ENCODE measurements around the gene OR2Y1. TPM values are rescaled to one million over a fixed set of nuclear protein-coding genes. Genes with fewer than 3 reads are reported as not detected.
"Not testable (repeated sequence)": the region's sequence is repeated elsewhere in the genome, so short reads cannot be mapped to it uniquely, and the experiment has no call there.

OR2Y1 gene
- total RNA-seq, 6 experiments from 2014 or later: not detected

DNA sequence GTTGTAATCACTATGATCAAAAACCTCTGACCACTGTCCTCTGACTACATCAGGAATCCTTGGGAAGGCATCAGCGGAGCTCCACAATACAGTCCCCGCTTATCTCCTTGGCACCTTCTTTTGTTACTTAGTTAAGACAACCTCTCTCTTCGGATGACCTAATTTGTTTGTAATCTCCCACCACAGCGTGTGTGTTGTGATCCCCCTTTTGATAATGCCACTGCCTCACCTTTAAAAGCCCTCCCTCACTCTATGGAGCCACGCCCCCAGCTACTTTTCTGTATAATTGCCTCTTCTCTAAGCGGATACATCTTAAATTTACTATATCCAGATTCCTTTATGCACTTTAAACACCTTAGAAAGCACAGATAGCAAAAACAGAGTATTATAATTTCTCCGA is 35.9 kb downstream of the OR2Y1 start:
- no peak for TF ChIP-seq POLR2A (IDR thresholded peaks at IDR 0.05)
- TF ChIP-seq, protein P1, sequence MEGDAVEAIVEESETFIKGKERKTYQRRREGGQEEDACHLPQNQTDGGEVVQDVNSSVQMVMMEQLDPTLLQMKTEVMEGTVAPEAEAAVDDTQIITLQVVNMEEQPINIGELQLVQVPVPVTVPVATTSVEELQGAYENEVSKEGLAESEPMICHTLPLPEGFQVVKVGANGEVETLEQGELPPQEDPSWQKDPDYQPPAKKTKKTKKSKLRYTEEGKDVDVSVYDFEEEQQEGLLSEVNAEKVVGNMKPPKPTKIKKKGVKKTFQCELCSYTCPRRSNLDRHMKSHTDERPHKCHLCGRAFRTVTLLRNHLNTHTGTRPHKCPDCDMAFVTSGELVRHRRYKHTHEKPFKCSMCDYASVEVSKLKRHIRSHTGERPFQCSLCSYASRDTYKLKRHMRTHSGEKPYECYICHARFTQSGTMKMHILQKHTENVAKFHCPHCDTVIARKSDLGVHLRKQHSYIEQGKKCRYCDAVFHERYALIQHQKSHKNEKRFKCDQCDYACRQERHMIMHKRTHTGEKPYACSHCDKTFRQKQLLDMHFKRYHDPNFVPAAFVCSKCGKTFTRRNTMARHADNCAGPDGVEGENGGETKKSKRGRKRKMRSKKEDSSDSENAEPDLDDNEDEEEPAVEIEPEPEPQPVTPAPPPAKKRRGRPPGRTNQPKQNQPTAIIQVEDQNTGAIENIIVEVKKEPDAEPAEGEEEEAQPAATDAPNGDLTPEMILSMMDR (IDR thresholded peaks at IDR 0.05): no peak
- no peaks in the 10 kb centered on the region for H3K36me3 ChIP-seq
- H3K9me3 ChIP-seq: no peaks in the 10 kb centered on the region
- no peak for ATAC-seq
- no peak for DNase-seq
- intact Hi-C loops (cut with DNase I): no loop called here
- no peaks in the 10 kb centered on the region for H3K4me1 ChIP-seq
- 41% methylated on average over 6 of the region's 7 CpGs for WGBS (ENCODE audit: insufficient coverage, low coverage, low lambda C conversion rate, missing lambda C conversion rate)
- H3K27me3 ChIP-seq: no peaks in the 10 kb centered on the region
- H3K27ac ChIP-seq: no peak overlapping the region
- H3K4me3 ChIP-seq: no peak overlapping the region

- intact Hi-C loops (cut with DNase I); DNase-seq; H3K36me3 ChIP-seq; H3K4me3 ChIP-seq; H3K27ac ChIP-seq; H3K9me3 ChIP-seq; ATAC-seq; H3K4me1 ChIP-seq; H3K27me3 ChIP-seq: not testable (repeated sequence)
- WGBS (ENCODE audit: insufficient coverage, low coverage, low lambda C conversion rate, missing lambda C conversion rate): 53% methylated on average over 2 of the region's 2 CpGs
Observed at GRCh38 chr5:180703371-180703770, 36.5 kb downstream of the OR2Y1 start.

GRCh38 chr5:180700440-180700839 is 39.4 kb downstream of the OR2Y1 start:
- WGBS (ENCODE audit: insufficient coverage, low coverage, low lambda C conversion rate, missing lambda C conversion rate): 72% methylated on average over 3 of the region's 4 CpGs
- DNase-seq; intact Hi-C loops (cut with DNase I): not testable (repeated sequence)

GRCh38 chr5:180699042-180699441 is 40.8 kb downstream of the OR2Y1 start:
- no peaks in the 10 kb centered on the region for H3K27me3 ChIP-seq
- DNase-seq: no peak
- H3K36me3 ChIP-seq: no peaks in the 10 kb centered on the region
- peaks cover 0 to 5% (median 0%) of the 10 kb centered on the region in 4 donors for H3K9me3 ChIP-seq
- TF ChIP-seq, protein P1 (IDR thresholded peaks at IDR 0.05): no peak
- H3K4me1 ChIP-seq: no peaks in the 10 kb centered on the region
- no peak overlapping the region for H3K27ac ChIP-seq
- intact Hi-C loops (cut with DNase I): no loop called here
- WGBS (ENCODE audit: insufficient coverage, low coverage, low lambda C conversion rate, missing lambda C conversion rate): 56% methylated on average over 1 of the region's 1 CpG
- H3K4me3 ChIP-seq: no peak overlapping the region
- no peak for ATAC-seq

More at GRCh38 chr5:180700440-180700839, 39.4 kb downstream of the OR2Y1 start:
- not testable (repeated sequence) for H3K4me3 ChIP-seq, H3K36me3 ChIP-seq, ATAC-seq, H3K27ac ChIP-seq, H3K27me3 ChIP-seq, H3K9me3 ChIP-seq, H3K4me1 ChIP-seq

DNA sequence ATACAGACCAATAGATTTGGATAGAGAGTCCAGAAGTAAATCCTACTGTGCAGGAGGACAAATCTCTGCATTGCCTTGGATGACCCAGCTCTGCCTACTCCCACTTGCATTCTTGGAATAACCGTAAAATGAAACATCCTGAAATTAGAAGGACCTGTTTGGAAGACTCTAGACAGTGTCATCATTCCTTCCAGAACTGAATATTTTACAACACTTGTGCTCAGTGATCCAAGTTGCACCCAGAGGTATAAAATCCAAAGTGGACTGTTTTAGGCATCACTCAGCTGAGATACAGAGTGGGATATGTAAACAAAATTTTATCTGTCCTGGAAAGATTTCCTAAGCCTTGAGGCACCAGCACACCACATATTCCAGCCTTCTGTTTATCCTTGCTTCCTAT is 43.7 kb downstream of the OR2Y1 start:
- 50% methylated on average over 1 of the region's 1 CpG for WGBS (ENCODE audit: insufficient coverage, low coverage, low lambda C conversion rate, missing lambda C conversion rate)
- Histone ChIP-seq H3K4me3 (no peak overlapping the region), H3K36me3 (no peaks in the 10 kb centered on the region), H3K4me1 (no peaks in the 10 kb centered on the region), H3K27me3 (no peaks in the 10 kb centered on the region), H3K27ac (no peak overlapping the region), H3K9me3 (peaks cover 0 to 5% (median 0%) of the 10 kb centered on the region in 4 donors)
- DNase-seq (no peak), ATAC-seq (no peak)
- no peak for TF ChIP-seq POLR2A (IDR thresholded peaks at IDR 0.05)
- TF ChIP-seq, protein P1 (IDR thresholded peaks at IDR 0.05): no peak
- intact Hi-C loops (cut with DNase I): no loop called here

- intact Hi-C loops (cut with DNase I): no loop called here
- Histone ChIP-seq H3K36me3 (no peaks in the 10 kb centered on the region), H3K27me3 (no peaks in the 10 kb centered on the region), H3K4me3 (no peak overlapping the region), H3K27ac (no peak overlapping the region), H3K4me1 (no peaks in the 10 kb centered on the region), H3K9me3 (peaks cover 0 to 5% (median 0%) of the 10 kb centered on the region in 4 donors)
- TF ChIP-seq, protein P1 (IDR thresholded peaks at IDR 0.05): no peak
- no peak for TF ChIP-seq POLR2A (IDR thresholded peaks at IDR 0.05)
- DNase-seq (no peak), ATAC-seq (no peak)
- 53% methylated on average over 3 of the region's 3 CpGs for WGBS (ENCODE audit: insufficient coverage, low coverage, low lambda C conversion rate, missing lambda C conversion rate)
Observed at GRCh38 chr5:180692429-180692828, 47.4 kb downstream of the OR2Y1 start.
